Measurements from ENCODE around the gene PPFIBP2.
"Not testable (repeated sequence)": the region's sequence is repeated elsewhere in the genome, so short reads cannot be mapped to it uniquely, and the experiment has no call there.

The PPFIBP2 gene

GRCh38 chr11:7508087-7508486 lies 5.7 kb upstream of the PPFIBP2 start:
- no peak overlapping the region for H3K4me3 ChIP-seq (replicated peaks; ENCODE audit: low read depth, low read length)
- TF ChIP-seq, protein P1, sequence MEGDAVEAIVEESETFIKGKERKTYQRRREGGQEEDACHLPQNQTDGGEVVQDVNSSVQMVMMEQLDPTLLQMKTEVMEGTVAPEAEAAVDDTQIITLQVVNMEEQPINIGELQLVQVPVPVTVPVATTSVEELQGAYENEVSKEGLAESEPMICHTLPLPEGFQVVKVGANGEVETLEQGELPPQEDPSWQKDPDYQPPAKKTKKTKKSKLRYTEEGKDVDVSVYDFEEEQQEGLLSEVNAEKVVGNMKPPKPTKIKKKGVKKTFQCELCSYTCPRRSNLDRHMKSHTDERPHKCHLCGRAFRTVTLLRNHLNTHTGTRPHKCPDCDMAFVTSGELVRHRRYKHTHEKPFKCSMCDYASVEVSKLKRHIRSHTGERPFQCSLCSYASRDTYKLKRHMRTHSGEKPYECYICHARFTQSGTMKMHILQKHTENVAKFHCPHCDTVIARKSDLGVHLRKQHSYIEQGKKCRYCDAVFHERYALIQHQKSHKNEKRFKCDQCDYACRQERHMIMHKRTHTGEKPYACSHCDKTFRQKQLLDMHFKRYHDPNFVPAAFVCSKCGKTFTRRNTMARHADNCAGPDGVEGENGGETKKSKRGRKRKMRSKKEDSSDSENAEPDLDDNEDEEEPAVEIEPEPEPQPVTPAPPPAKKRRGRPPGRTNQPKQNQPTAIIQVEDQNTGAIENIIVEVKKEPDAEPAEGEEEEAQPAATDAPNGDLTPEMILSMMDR (IDR thresholded peaks at IDR 0.05; ENCODE audit: low read length, missing control alignments), result no peak
- no peak for DNase-seq (ENCODE audit: low read depth)

- no peak for DNase-seq (ENCODE audit: low read depth)
- H3K4me3 ChIP-seq (replicated peaks; ENCODE audit: low read depth, low read length), result no peak overlapping the region
- TF ChIP-seq, protein P1 (IDR thresholded peaks at IDR 0.05; ENCODE audit: low read length, missing control alignments), result no peak
Observed at GRCh38 chr11:7509966-7510365, 3.8 kb upstream of the PPFIBP2 start.

- H3K4me3 ChIP-seq (replicated peaks; ENCODE audit: low read depth, low read length), result no peak overlapping the region
- TF ChIP-seq, protein P1 (IDR thresholded peaks at IDR 0.05; ENCODE audit: low read length, missing control alignments), result no peak
- DNase-seq (ENCODE audit: low read depth), result no peak
Observed at GRCh38 chr11:7511401-7511800, 2.4 kb upstream of the PPFIBP2 start.

- DNase-seq (ENCODE audit: low read depth), result peak; percentile 23
- H3K4me3 ChIP-seq (replicated peaks; ENCODE audit: low read depth, low read length), result peak overlapping the region; percentile 77
Observed at GRCh38 chr11:7512525-7513233, 1.1 kb upstream of the PPFIBP2 start.

GRCh38 chr11:7514099-7514591 lies 346 bp downstream of the PPFIBP2 start:
- H3K4me3 ChIP-seq (replicated peaks; ENCODE audit: low read depth, low read length), result peak overlapping the region; percentile 77
- TF ChIP-seq, protein P1 (IDR thresholded peaks at IDR 0.05; ENCODE audit: low read length, missing control alignments), result no peak
- DNase-seq (ENCODE audit: low read depth), result no peak

More at GRCh38 chr11:7512525-7513233, 1.1 kb upstream of the PPFIBP2 start:
- TF ChIP-seq, protein P1 (IDR thresholded peaks at IDR 0.05; ENCODE audit: low read length, missing control alignments), result no peak

DNA sequence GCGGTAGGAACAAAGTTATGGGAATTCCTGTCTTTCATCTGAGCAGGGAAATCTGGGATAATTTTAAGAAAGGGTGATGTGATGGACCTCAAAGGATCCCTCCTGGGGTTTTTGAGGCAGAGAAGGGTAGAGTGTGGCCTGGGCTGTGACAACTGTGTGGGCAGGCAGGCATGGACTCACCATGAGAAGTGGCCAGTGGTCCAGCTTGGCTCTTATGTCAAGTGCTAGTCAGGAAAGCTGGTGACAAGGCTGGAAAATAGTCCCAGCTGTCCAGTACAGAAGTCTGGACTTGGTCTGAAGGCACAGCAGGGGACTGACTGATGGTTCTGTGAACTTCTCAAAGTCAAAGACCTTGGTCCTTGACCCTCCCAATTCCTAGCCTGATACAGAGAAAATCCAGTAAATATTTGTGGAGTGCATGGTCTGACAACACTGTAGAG lies 1.7 kb downstream of the PPFIBP2 start:
- TF ChIP-seq, protein P1 (IDR thresholded peaks at IDR 0.05; ENCODE audit: low read length, missing control alignments), result no peak
- DNase-seq (ENCODE audit: low read depth), result no peak
- H3K4me3 ChIP-seq (replicated peaks; ENCODE audit: low read depth, low read length), result no peak overlapping the region

DNA sequence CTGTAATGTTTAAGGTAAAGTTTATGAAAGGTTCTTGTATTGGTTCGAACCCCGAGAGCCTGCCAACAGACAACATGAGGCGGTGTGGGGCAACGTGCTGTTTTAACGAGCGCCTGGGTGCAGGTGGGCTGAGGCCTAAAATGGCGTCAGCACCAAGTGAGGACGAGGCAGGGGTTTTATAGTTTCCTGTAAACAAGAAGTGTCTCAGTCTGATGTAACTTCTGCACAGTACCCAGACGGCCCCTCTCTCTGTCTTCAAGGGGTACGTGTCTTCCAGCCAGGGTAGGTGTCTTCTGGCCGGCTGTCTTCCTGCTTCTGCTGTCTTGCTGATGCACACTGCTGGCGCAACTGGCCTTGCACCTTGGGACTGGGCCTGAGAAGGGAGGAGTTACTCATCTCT lies 2.7 kb downstream of the PPFIBP2 start:
- H3K4me3 ChIP-seq (replicated peaks; ENCODE audit: low read depth, low read length), result no peak overlapping the region
- TF ChIP-seq, protein P1 (IDR thresholded peaks at IDR 0.05; ENCODE audit: low read length, missing control alignments), result no peak
- no peak for DNase-seq (ENCODE audit: low read depth)

GRCh38 chr11:7517743-7518142 lies 3.9 kb downstream of the PPFIBP2 start:
- not testable (repeated sequence) for DNase-seq (ENCODE audit: low read depth); H3K4me3 ChIP-seq (replicated peaks; ENCODE audit: low read depth, low read length)

Measured in fibroblast of pulmonary artery (primary cell).